ENCODE measurements around the gene RHOV.

- TF ChIP-seq, protein P1, sequence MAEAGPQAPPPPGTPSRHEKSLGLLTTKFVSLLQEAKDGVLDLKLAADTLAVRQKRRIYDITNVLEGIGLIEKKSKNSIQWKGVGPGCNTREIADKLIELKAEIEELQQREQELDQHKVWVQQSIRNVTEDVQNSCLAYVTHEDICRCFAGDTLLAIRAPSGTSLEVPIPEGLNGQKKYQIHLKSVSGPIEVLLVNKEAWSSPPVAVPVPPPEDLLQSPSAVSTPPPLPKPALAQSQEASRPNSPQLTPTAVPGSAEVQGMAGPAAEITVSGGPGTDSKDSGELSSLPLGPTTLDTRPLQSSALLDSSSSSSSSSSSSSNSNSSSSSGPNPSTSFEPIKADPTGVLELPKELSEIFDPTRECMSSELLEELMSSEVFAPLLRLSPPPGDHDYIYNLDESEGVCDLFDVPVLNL (IDR thresholded peaks at IDR 0.05; ENCODE audit: low read depth, low read length), result no peak
- no peak for TF ChIP-seq FOXM1 (IDR thresholded peaks at IDR 0.05; ENCODE audit: low read depth, low read length)
These were observed 18.5 kb upstream of the RHOV start for GRCh38 chr15:40892447-40893012.
